HG03432 (cell line): Measurements from ENCODE around the gene CRIM1.

Experiments
- ATAC-seq: cut with Tn5 transposase; IDR thresholded peaks from one replicate; pipeline ENCODE4 v1.9.1; 2021; ENCODE audit warnings: mild to moderate bottlenecking, moderate library complexity; ENCODE audit not compliant: unreplicated experiment

CRIM1 gene

DNA sequence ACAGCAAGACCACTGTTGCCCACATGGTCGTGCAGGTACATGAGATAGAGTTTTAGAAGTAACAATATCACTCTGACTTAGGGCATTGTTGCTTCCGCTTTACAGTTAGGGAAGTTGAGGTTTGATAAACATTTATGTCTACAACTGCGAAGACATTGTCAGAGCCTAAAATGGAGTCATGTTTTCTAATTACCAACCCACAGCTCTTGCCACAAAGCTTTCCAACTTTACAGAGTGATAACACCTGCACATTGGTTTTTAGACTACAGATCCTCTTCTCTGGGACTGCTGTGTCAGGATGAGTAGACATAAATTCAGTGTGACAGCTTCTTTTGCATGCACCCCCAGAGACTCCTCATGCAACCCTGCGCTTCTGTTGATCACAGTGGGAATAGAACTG, 123.4 kb downstream of the CRIM1 start:
- ATAC-seq = no peak

DNA sequence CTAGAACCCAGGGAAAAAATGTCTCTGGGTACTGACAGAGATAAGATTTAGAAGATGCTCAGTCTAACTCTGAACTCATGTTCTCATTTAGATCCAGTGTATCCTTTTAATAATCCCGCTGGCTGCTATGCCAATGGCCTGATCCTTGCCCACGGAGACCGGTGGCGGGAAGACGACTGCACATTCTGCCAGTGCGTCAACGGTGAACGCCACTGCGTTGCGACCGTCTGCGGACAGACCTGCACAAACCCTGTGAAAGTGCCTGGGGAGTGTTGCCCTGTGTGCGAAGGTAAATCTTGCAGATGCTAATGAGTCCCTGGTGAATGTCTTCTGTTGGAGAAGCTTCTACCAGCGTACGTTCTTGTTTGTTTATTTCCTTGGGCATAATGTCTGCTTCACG, 123.8 kb downstream of the CRIM1 start:
- ATAC-seq = no peak

DNA sequence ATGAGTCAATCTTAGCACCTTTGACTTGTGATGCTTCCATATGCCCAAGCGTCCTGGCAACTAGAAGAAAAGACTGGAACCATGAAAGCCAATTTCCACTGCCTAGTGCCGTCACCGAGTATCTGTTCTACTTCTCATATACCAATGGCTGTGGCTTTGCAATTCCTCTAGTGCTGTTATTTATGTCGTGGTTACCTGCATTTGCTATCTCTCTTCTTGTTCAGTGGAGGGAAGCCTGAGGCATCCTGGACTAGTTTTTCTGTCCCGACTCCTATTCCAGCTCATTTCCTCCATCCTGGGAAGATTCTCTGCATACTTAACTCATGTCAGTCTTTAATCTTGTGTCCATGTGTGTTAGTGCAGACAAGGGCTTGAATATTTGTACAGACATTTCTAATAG, 124.5 kb downstream of the CRIM1 start:
- ATAC-seq = no peak

DNA sequence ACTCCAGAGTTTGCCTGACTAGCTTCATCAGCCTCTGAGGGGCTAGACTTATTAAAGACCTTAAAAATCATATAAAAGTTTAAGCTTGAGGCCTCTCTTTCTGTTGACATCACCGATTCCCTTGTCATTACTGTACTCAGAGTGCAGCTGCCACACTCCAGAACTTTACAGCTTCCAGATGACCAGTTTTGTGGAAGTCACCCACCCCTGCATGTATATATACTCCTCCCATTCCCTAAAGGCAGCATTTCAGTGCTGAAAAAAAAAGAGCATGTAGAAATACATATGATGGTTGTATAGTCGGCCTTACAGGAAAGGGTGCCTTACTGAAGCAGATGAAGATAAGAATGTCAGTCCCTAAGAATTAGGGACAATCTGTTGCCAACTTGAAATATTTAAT, 125.1 kb downstream of the CRIM1 start:
- no peak for ATAC-seq

DNA sequence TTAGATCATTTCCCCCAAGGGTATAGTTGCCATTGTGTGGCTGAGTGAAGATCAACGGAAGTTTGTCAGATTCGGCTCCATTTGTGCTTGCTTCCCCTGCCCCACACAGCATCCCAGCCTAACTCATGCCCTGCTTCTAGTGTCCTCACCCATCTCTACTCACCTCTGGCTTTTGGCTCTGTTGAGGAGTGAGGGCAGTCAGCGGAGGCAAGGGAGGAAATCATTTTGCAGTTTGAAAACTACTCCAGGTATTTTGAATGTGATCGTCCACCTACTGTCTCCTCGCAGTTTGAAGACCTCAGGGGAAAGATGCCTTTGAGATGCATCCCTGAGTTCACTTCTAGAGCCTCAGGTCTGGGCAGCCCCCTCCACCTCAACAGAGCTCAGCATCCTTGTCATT, 126.1 kb downstream of the CRIM1 start:
- no peak for ATAC-seq

DNA sequence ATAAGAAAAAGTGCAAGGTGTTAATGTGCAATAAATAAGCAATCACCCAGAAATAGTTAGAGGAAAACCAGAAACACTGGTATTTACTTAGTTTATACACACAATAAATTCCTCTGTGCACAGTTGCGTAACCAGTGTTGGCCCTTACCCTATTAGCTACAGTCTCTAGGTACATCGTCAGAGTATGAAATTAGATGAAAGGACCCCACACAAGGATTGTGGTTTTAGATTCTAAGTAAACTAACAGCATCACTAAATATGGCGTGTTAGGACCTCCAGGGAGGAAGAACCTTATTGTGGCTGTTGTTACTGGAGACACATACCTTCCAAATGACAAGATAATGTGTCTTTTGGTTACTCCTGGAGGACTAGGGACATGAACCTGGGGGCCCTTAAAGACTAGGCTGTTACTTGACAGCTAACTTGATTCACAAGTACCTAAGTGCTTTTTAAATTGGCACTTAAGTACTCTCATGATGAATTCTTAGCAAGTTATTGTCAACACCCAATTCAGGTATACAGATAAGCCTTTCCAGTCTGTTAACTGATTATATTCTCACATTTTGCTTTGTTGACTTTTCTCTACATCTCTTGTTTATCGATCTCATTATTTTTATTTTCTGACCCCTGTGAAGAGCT, 127.1 kb downstream of the CRIM1 start:
- no peak for ATAC-seq

DNA sequence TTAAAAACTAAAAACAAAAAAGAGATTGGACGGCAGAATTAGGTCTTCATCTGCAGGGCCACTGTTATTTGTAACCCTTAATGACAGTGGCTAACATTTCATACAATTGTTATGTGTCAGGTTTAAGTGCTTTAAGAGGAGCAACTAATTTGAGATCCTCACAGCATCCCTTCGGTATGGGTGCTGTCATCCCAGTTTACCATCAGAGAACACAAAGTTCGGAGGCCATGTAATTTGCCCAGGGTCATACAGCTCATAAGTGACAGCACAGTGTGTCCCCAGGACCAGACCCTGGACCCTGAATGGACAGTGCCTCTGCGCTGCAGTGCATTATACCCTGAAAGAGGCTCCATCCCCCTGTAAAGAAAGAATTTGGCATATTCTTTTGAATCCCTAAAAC, 127.7 kb downstream of the CRIM1 start:
- no peak for ATAC-seq

DNA sequence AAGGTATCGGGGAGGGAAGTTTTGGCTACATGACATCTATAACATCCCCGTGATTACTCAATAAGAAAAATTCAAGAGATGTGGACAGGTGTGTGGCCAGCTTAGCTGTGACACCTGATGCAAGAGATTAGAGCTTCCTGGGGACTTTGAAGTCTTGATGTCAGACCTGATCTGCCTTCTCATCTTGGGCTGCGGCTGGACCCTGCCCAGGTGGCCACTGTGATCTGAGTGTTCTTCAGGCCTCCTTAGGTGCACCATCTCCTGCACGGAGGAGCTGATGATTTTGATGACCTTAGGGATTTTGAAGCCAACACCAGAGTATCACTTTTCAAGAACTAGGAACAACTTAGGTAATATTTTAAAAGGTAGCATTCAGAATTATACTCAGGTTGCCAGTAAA, 128.9 kb downstream of the CRIM1 start:
- ATAC-seq = no peak

DNA sequence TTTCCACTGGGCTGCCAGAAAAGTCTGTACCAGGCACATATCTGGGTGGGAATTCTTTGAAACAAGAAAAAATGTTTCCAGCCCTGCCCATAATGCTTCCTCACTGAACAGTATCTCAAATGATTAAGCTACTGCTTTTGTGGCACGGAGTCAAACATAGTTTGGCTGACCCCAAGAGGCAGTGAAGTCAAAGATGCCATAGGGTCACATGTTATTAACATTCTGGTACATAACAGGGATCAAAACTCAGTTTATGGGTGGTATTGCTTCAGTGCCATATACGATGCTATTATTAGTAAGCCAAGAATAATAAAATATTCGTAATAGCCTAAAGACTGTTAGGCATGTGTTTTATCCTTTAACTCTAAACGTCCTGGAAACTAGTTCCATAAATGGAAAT, 129.9 kb downstream of the CRIM1 start:
- no peak for ATAC-seq

DNA sequence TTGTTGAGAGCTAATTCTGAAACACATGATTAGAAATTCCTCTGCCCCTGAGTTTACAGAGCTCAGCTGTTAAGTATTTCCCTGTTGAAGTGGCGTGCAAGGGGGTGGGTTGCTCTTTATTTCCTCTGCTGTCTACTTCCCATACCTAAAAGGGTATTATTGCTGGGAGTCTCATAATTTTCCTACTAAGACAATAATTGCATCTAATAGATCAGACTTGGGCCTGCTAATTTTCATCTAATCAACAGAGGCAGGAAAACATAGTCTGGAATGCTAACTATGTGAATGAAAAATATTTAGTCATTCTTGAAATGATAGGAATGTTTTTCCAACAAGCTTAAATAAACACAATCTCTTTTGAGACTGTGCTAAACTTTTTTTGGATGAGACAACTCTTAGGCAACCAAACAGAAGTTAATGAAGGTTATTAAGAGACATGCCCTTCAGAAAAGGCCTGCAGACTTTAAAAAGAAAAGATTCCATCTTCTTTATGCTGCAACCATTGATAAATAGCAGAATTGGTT, 131.0 kb downstream of the CRIM1 start:
- ATAC-seq = no peak

DNA sequence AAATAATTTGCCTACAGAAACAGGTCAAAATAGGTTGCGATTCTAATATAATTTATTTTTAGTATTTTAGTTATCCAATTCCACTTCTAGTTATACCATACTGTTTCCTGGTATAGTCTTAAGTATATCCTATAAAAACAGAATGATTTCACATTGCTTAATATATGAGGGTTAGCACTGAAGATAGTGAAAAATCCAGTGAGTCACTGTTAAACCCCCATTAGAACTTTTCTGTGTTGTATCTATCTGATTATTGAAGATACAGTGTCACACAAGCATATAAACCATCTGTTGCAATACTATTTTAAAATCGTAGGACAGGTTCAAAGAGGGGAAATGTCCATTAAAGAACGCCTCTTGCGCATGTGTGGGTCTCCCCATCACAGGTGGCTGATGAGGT, 132.4 kb downstream of the CRIM1 start:
- ATAC-seq = no peak

DNA sequence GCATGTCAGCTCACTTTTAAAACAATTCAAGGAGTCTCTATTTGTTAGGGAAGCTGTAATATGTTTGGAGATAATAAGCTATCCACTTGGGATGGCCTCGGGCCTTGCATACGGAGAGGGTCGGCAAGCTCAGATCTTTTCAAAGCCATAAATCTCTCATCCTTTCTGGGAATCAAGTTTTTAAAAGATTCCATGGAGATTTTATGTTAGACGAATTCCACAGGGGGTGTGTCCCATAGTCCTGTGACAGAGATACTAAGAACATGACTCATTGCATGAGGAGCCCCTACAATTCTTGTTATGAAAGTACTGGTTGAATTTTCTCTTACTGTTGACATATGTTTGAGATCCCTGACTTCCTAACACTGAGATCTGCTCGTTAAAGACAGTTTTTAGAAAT, 133.7 kb downstream of the CRIM1 start:
- no peak for ATAC-seq

DNA sequence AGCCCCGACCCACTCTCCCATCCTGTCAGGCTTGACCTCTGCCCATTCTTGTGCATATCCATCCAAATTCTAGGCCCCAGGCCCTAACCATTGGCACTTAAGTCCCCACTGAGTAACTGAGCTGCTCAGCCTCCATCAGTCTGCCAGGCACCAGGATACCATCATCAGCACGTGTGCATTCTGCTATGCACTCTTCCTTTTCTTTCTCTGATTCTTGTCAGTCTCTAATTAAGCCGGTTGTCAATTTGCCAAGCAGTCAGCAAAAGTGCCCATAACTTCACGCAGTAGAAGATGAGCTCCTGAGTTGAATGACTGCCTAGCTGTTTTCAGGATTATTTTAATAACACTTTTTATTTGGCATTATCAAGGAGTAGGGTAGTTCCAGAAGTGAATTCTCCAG, 135.2 kb downstream of the CRIM1 start:
- no peak for ATAC-seq

DNA sequence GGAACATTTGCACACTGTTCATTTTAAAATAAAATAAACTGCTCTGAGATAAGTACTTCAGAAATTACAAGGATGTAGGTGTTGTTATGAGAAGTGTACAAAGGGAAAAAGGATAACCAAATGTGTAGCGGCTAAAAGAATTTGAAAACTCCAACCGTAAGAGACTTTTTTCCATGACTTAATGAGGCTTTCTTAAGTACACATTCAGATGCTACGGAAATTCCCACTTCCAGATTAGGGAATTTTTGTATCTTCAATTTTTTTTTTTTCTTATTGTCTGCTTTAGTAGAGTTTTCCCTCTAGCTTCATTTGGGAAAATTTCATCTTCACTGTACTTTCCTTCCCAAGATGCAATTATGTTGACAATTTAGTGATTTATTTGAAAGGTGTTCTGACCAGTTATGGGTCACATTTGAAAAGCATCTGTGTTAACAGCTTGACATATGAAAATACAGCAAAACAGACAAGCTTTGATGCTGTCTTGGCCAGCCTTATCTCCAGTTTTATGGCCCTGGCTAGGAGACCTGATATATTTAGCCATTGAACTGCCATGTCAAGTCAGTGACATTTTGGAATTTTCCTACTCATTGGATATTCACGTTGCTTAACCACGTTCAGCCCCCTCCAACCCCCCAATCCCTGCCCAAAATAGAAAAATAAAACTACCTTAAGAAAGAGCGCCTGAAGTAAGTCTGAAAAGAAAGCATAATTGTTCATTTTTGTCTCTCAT, 136.8 kb downstream of the CRIM1 start:
- ATAC-seq = no peak

DNA sequence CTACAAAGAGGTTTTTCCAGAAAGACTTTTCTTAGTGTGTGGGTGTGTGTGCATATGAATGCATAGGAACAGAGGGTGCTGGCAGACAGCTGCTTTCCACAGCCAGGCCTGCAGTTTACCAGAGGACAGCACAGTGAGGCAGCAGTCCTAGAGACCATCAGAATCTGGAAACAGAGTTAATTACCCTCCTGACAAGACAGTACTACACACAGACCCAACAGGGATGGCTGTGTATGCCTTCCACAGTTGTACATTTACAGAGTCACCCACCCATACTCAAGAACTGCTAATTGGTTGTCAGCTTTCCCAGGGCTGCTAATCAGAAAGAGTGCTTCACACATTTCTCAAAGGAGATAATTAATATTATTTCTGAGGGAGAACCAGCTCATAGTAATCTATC, 137.7 kb downstream of the CRIM1 start:
- no peak for ATAC-seq

DNA sequence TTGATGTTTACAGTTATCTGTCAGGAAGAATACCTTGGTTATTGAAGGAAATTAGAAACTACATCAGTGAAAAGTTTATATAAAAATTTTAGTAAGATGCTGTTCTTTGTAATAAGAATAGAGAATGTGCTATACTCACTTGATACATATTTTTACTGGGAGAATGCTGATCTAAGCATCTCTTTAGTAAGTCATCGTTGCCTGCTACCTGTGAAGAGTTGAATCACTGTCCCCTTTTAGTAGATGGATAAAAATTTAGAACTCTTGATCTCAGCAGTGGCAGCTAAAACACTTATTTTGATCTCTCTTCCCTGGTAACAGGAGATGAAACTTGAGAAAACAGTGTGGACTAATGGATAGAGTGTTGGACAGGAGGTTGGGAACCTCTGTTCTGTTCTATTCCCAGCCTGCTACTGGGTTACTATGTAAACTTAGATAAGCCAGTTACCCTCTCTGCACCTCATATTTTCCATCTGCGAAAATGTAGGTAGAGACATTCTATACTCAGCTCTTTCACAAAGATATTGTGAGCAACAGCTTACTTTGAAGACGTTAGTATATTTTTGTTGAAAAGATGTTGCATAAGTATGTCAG, 142.1 kb downstream of the CRIM1 start:
- ATAC-seq = no peak

DNA sequence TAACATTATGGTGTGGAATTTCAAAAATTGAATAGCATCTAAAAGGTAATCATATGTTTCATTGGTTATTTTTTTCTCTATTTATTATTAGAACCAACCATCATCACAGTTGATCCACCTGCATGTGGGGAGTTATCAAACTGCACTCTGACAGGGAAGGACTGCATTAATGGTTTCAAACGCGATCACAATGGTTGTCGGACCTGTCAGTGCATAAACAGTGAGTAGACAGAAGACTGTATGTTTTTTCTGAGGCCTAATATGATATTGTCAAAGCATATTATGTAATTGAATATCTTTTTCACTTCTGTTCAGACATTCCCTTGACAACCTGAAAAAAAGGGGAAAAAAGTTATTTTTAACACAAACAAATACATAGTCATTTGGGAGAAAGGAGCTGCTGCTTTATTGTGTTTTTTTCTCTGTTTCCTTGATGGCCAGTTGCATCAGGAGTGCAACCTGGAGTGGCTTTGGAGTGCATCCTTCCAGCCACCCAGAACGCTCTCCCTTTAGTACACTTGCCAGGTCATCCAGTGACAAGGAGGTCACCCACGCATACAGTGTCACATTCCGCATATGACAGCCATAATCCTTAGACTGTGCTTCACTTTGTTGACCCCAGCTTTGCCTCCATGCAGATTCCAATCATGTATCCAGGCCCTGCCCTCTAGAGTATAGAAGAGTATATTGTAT, 143.7 kb downstream of the CRIM1 start:
- ATAC-seq = no peak

DNA sequence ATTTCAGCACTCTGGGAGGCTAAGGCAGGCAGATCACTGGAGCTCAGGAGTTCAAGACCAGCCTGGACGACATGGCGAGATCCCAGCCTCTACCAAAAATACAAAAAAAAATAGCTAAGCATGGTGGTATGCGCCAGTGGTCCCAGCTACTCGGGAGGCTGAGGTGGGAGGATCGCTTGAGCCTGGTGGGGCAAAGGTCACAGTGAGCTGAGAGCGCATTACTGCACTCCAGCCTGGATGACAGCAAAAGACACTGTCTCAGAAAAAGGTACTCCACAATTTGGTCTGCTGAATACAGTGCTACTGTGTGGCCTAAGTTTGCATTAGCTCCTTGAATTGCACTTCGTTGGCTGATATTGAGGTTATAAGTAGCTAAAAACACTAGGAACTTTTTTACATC, 144.5 kb downstream of the CRIM1 start:
- no peak for ATAC-seq

DNA sequence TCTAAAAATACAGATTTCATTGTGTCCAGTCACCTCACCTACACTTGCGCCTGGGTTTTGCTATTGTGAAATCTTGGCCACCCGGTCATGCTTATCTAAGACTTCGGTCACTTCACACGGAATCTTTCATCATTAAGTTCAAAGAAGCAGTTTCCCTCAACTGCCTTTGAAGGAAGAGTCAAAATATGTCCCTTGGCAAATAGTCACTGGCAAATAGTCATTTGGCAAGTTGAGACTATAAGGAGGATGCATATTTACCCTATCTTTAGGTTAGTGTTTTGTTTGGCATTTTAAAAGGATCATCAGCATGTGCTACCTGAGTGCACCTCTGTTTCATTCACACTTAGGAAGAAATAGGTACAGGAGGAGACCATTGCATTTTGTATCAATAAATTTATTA, 146.5 kb downstream of the CRIM1 start:
- ATAC-seq = no peak

DNA sequence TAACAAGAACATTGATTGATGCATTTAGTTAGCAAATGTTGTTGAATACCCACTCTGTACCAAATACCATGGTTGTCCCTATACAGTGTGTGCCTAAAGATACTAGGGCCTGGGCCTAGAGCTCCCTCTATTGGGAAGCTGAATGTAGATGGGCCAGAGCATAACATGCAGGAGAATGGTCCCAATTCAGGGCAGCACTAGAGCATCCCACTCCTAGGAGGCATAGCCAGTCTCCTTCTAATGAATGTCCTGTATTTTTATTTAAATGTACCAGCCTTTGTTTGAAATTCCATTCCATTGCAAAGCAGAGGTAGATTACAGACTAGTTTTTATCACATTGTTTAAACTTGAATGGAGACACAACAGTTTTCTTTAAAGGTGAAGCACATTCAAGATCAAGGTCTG, 151.8 kb downstream of the CRIM1 start:
- ATAC-seq = peak; percentile 91

DNA sequence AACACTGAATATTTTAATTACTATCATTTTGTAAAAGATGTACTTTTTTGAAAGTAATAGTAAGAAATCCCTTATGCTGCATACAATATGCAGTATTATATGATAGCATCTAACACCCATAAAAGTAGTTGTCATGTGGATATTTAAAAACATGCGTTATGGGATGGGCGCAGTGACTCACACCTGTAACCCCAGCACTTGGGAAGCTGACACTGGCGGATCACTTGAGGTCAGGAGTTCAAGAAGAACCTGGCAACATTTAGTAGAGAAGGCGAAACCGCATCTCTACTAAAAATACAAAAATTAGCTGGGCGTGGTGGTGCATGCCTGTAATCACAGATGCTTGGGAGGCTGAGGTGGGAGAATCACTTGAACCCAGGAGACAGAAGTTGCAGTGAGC, 153.5 kb downstream of the CRIM1 start:
- ATAC-seq = no peak
